GM19395 (cell line): ENCODE results near the gene NFIA.

Experiments
- ATAC-seq: cut with Tn5 transposase; IDR thresholded peaks from one replicate; pipeline ENCODE4 v1.9.1; 2021; ENCODE audit warnings: mild to moderate bottlenecking, moderate library complexity; ENCODE audit not compliant: unreplicated experiment

The NFIA gene

GRCh38 chr1:61083013-61083806, 849 bp downstream of the NFIA start:
- ATAC-seq: no peak

GRCh38 chr1:61083807-61084440, 1.6 kb downstream of the NFIA start:
- no peak for ATAC-seq

DNA sequence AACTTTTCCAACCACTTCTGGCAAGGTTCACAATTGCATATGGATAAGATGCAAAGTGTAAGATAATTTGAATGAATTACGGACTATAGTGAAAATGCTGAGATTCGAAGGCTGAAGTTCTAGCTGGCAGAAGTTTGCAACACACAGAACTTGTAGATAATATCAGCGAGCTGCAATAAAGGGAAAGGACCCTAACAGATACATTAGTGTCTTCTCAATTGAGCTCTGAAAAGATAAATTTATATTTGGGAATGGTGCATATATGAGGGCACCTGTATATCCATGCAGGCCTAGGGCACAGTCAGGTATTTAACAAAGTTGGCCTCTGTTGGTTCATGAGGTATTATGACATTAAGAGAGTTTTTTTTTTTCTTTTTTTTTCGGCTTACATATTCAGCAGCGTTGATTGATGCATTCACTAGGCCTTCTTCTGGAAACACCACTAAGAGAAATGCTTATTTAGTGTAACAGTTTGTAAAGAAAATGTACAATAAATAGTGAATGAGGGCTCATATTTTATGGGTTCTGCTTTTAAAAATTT, 2.2 kb downstream of the NFIA start:
- no peak for ATAC-seq

DNA sequence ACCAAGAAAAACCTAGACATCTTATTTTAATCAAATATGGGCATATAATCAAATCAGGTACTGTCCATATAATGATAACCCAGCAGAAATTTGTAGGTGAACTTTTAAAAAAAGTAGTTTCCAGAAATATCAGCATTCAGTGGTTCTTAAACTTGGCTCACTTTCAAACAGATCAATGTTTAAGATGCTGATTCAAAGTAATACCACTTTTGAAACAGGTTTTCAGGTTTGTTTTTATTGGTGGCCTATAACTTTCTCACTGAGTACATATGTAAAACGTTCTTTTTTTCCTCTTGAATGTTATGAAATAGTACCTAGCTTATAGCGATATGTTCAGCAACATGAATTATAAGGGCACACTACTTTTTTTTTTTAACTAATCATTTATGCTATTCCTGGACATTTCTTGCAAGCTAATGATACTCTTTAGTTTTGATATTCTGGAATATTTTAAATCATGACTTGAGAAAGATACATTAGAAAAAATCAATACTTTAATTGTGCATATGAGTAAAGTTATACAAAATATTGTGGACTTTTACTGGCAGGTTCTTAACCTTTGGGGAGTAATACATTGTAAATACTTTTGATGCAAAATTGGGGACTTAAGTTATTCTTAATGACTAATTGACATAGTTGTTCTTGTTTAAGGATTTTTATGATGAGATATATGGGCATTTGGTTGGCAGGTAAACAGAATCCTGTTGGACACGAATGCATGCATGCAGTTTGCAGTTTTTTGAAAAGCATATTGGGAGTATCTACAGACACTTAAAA, 3.0 kb downstream of the NFIA start:
- ATAC-seq: no peak

GRCh38 chr1:61085983-61086644, 3.8 kb downstream of the NFIA start:
- ATAC-seq: no peak

GRCh38 chr1:61087571-61087970, 5.2 kb downstream of the NFIA start:
- ATAC-seq: no peak

DNA sequence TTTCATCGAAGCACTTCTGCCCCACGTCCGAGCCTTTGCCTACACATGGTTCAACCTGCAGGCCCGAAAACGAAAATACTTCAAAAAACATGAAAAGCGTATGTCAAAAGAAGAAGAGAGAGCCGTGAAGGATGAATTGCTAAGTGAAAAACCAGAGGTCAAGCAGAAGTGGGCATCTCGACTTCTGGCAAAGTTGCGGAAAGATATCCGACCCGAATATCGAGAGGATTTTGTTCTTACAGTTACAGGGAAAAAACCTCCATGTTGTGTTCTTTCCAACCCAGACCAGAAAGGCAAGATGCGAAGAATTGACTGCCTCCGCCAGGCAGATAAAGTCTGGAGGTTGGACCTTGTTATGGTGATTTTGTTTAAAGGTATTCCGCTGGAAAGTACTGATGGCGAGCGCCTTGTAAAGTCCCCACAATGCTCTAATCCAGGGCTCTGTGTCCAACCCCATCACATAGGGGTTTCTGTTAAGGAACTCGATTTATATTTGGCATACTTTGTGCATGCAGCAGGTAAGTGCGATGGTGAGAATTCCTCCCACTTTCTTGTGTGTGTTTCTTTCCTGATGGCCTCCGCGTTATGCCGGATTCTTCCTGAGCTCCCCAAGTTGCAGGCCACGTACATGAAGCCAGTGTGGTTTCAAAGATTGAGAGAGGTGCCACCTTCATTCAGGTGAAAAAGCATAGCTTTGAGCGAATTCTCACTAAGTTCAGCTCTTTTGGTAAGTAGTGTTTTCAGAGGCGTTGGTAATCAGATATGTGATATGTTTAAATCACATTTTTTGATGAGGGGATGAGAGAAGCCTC, 6.0 kb downstream of the NFIA start:
- ATAC-seq: no peak

- no peak for ATAC-seq
These were observed 7.0 kb downstream of the NFIA start for GRCh38 chr1:61089338-61089737.

DNA sequence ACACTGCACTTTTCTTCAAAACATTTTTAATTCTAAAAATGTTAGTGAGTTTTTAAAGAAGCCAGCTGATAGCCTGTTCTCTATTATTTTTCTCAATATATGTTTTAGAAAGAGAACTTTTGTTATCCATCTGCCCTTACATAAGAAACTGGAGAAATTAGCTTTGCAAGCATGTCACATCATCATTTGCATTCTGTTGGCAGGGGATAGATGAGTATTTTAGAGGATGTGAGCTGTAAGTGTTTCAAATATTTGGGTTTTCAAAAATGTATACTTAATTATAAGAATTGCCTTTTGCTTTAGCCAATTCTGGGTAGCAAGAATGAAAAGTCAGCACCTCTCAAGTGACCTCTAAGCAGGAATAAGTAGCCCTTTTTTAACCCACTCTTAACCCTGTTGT, 7.4 kb downstream of the NFIA start:
- ATAC-seq: no peak

- no peak for ATAC-seq
These were observed 8.3 kb downstream of the NFIA start for GRCh38 chr1:61090546-61091202.

DNA sequence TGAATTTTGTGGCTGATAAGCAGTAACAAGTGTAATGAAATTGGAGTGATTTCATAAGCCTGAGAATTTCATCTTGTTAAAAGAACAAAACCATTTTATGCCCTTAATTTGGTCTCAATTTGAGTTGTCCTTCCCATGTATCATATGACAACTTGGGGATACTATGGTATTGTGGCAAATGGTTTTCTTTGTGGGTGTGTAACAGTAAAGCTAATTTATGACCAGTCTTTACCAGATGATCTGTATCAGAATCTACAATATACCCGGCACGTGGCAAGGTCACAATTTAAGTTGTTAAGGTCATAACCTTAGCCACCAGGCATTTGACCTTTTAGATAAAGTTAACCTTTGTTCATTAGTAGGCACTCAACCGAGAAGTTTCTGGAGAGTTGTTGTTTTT, 9.1 kb downstream of the NFIA start:
- ATAC-seq: no peak

- ATAC-seq: no peak
These were observed 10.3 kb downstream of the NFIA start for GRCh38 chr1:61092642-61093041.

- ATAC-seq: no peak
These were observed 11.3 kb downstream of the NFIA start for GRCh38 chr1:61093525-61094137.

DNA sequence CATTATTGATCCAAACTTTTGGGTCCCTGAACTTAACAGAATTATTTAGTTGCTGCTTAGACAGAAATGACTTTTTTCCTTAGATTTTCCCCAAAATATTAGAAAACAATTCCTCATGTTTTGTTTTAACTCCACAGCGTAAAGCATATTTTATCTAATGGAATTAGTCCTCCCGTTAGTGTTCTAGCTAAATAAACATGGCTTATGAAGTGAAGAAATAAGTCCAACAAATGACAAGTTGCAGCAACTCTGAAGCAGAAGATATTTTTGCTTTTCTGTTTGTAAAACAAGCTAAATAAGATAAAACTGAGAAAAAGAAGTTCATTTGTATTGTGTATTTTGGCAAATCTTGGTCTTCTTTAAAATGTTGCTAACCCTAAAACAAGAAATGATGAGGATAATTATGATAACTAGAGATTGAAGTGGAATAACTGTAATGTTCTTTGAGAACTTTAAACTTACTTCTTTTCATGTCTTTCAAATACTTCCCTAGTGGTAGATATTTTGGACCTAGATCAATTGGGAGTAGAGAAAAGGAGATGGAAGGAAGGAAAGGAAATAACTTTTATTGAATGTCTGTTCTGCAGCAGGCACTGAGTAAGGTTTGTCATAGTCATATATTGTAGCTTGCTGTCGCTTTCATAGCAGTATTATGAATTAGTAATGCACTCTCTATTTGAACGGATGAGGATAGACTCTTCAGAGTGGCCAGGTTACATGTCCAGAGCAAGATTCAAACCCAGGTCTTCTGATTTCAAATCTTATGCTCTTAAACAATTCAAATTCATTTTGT, 12.5 kb downstream of the NFIA start:
- ATAC-seq: no peak

DNA sequence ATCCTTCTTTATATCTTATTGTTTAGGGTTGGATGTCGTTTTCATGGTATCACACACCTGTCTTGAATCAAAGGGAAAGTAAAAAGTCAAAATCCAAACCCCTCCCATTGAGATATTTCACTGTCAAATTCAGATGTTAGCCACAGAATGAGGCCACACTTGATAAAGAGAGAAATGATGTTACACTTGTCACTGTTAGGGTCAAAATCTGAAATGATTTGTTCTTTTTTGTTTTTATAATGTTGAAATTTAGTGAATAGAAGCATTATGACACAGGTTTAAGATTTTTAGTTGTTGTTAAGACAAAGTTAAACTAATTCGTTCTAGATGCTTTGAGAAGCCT, 13.1 kb downstream of the NFIA start:
- no peak for ATAC-seq

GRCh38 chr1:61097317-61097716, 15.0 kb downstream of the NFIA start:
- no peak for ATAC-seq

DNA sequence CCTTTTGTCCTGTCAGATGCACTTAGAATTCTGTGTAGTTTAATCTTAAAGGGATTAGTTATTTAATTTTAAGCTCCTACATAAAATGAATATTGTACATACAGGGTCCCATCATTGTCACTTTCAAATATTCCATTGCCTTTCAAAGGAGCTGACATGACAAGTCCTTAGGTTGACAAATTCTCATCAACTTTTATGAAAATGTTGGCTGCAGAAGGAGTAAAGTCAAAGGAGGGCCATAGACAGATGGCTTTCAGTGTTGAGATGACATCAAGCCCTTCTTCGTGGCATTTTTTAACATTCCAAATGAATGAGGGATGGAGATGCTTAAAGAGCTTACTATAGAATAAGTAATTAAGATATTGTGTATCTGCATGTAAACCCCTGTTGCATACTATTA, 15.4 kb downstream of the NFIA start:
- no peak for ATAC-seq

GRCh38 chr1:61098333-61098732, 16.0 kb downstream of the NFIA start:
- no peak for ATAC-seq
